Measurements from ENCODE around the gene ZNF654. TPM values are rescaled to one million over a fixed set of nuclear protein-coding genes. Genes with fewer than 3 reads are reported as not detected.
"Not testable (repeated sequence)": the region's sequence is repeated elsewhere in the genome, so short reads cannot be mapped to it uniquely, and the experiment has no call there.

Gene ZNF654
- total RNA-seq = 15.9 TPM
- long read RNA-seq, partial matches to known transcripts = 3 of 13 reads
- long read RNA-seq, other reads (novel, unspliced or antisense) = 9 of 13 reads

DNA sequence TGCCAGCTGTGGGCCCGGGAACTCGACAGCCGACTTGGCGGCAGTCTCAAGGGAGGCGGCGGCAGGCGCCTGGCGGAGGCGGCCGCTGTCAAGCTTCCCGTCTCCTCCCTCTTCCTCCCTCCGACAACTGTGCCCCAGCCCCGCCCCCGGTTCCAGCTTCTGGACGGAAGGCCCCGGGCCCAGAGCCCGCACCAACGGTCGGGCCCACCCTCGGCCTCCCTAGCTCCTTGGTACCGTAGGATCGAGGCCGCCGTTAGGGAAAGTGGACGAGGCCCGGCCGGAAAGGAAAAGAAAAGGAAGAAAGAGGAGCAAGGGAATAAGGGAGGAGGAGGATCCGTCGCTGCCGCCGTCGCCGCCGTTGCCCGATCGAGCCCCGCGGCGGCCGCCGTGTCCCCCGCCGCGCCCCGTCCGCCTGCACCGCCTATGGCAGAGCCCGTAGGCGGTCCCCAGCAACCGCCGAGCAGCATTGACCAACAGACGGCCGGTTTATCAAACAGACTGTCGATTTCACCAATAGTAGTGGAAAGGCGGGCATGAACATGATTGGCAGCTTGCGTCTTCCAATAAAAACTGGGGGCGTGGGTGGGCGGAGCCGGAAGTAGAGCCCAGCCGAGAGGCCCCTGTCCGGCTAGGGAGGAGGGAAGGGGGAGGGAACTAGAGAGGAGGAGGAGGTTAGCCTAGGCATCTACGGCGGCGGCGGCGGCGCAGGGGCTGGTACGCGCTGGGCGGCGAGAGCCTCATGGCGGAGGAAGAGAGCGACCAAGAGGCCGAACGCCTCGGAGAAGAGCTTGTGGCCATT lies at the start of gene ZNF654, which contains the start of gene CGGBP1:
Gene ZNF654 (plus strand): TSS at position 675 of the 799 bp plus-strand sequence. CDS start 65 bp downstream, at position 740.
Gene CGGBP1 (minus strand): TSS at position 425 of the 799 bp plus-strand sequence. CDS start 3,029 bp downstream, outside the sequence.
- DNase-seq (ENCODE audit: low spot score) = peak; percentile 98

DNA sequence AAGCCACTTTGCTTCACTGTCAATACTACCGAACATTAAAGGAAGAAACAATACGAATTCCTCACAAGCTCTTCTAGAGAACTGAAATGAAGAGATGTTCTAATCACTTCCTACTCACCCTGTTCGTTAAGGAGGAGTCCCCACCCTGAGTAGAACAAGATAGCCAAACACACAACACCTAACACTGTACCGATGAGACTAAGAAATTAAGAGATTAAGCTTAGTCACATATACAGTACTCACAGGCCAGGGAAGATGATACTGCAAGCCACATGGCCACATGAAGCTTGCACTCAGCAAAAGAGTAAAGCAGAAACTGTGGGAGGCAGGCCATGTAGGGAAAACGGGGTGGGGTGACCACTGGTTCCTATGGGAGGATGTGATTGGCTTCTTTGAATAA lies 48.2 kb upstream of the ZNF654 start:
- no peak for DNase-seq (ENCODE audit: low spot score)

DNA sequence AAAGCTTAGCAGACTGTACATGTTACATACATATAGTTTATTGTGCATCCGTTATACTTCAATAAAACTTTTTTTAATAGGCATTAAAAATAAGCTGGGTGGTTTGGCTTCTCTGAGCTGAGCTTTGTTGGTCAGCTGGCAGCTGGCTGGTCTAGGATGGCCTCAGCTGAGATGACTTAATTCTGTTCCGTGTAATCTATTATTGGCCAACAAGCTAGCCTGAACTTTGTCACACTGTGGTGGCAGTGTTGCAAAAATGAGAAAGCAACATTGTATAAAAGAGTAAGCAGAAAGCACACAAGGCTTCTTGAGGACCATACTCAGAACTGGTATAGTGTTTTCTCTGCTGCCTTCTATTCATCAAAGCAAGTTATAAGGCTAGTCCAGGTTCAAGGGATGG lies 45.5 kb upstream of the ZNF654 start:
- DNase-seq (ENCODE audit: low spot score) = no peak

DNA sequence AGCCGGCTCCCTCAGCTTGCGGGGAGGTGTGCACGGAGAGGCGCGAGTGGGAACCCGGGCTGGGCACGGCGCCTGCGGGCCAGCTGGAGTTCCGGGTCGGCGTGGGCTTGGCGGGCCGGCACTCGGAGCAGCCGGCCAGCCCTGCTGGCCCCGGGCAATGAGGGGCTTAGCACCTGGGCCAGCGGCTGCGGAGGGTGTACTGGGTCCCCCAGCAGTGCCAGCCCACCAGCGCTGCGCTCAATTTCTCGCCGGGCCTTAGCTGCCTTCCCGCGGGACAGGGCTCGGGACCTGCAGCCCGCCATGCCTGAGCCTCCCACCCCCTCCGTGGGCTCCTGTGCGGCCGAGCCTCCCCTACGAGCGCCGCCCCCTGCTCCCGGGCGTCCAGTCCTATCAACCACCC lies 43.4 kb upstream of the ZNF654 start:
- DNase-seq (ENCODE audit: low spot score) = not testable (repeated sequence)

DNA sequence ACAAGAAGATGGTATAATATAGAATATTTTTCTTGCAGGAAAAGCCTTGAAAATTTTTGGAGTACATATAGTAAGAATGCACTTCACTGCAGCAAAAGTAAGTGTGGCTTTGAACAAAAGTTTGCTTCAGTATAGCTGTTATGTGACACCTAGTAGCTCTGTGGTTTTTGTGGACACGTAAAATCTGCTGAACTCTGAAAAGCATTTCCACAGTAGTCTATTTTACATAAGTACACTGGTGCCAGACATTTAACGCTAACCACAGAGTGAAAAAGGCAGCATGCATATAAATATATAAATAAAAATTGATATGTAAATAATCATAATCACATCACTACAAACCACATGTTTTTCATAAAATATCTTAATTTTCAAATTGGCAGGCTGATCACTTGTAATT lies 40.0 kb upstream of the ZNF654 start:
- no peak for DNase-seq (ENCODE audit: low spot score)

DNA sequence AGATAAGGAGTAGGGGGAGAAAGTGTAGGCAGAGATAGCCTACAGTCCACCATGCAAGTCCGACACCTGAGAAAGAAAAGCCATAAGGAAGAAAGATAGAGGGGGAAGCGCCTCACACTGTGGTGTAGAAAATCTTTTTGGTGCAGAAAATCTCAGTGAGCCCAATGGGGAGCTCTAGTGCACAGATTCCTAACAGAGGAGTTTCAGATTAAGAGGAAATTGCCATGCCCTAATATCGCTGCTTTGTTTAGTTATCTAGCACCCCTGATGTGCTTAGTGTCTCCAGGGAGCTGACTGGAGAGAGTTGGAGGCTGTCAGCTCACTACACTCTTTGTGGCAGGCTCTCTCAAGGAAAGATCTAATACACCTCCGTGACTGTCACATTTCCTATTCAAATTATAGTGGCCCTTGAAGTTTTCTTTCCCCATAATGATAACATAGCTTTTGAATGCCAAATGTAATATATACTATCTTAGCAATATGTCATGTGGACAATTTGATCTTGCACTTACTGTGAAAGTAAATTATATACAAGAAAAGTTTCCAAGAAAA lies 34.0 kb upstream of the ZNF654 start:
- no peak for DNase-seq (ENCODE audit: low spot score)

DNA sequence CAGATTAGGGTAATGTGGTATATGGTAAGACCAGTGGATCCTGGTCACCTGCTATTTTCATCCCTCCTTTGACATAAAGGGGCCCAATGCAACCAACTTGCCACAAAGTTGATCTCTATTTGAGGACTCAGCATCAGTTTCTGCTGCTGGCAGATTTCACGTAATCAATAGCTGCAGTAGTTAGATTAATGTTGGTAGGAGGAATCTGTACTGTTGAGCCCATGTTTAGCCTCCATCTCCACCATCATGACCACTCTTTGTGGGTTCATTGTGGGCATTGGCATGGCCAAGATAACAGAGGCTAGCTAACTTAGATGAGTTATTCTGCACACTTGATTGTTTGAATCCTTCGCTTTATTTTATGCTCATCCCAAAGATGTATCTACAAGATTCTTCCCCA lies 30.2 kb upstream of the ZNF654 start:
- no peak for DNase-seq (ENCODE audit: low spot score)

DNA sequence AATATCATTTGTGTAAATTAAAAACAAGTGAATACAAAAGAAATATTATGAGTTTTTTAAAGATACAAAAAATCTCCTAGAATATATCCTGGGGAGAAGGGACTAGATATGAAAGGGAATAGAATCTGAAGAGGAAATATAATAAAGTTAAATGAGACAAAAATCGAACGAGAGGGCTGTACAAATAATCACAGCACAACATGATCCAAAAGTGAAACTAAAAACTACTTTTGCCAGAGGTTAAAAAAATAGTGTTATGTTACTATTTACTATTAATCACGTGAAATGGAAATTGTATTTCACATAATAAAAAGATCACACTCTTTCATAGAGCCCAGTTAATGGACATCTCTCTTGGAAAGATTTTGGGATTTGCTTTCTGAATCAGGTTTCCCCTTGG lies 28.8 kb upstream of the ZNF654 start:
- no peak for DNase-seq (ENCODE audit: low spot score)

DNA sequence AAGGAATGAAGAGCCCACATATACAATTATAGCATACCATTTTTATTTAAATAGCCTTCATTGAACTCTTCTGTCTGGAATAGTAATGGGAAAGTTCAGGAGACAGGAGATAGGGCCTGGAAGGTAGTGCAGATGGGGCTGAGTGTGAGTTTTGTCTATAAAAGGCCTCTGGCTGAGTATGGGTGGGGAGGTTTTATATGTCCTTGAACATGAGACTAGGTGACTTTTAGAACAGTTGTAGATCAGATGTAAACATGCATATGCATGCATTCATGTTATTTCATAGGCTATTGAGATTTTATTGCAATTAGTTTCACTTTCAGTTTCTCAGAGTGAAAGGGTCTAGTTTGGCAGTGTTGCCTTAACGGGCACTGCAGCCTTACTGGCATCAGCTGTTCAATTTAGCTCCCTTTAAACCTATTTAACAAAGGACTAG lies 27.4 kb upstream of the ZNF654 start:
- no peak for DNase-seq (ENCODE audit: low spot score)

DNA sequence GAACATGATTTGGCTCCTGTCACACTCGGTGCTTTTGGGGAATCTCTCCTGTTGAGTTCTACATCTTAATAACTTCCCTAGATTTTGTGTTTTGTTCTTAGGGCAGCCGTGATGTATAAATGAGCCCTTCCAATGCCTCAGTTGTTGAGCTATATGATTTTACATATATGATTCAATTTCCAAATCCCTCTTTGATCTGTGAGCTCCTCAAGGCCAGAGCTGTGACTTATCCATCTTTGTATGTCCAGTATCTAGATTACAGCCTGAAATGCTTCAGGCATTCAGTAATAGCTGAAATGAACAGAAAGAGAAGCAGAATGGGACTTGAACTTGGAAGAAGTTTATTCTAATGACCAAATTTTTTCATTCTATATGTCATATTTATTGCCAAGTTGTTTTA lies 26.8 kb upstream of the ZNF654 start:
- DNase-seq (ENCODE audit: low spot score) = no peak

DNA sequence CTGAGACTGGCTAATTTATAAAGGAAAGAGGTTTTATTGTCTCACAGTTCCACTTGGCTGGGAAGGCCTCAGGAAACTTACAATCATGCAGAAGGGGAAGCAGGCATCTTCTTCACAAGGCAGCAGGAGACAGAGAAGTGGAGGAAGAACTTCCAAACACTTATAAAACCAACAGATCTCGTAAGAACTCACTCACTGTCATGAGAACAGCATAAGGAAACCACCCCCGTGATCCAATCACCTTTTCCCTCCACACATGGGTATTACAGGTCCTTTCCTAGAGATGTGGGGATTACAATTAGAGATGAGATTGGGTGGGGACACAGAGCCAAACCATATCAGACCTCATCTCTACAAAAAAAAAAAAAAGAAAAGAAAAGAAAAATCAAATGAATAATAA lies 26.0 kb upstream of the ZNF654 start:
- no peak for DNase-seq (ENCODE audit: low spot score)

DNA sequence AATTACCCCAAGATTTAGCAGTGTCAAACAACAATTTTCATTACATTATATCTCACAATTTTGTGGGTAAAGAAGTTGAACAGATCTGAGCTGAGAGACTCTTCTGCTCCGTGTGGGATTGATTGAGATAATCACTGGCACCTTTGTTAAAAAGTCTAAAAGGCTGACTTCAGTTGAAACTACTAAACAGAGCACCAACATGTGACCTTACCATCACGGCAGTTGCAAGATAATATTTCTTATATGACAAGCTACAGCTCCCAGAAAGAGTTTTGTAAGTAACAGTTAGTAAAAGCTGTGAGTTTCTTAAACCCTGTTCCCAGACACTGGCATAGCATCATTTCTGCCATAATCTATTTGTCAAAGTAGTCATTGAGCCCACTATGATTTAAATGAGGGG lies 25.2 kb upstream of the ZNF654 start:
- no peak for DNase-seq (ENCODE audit: low spot score)

DNA sequence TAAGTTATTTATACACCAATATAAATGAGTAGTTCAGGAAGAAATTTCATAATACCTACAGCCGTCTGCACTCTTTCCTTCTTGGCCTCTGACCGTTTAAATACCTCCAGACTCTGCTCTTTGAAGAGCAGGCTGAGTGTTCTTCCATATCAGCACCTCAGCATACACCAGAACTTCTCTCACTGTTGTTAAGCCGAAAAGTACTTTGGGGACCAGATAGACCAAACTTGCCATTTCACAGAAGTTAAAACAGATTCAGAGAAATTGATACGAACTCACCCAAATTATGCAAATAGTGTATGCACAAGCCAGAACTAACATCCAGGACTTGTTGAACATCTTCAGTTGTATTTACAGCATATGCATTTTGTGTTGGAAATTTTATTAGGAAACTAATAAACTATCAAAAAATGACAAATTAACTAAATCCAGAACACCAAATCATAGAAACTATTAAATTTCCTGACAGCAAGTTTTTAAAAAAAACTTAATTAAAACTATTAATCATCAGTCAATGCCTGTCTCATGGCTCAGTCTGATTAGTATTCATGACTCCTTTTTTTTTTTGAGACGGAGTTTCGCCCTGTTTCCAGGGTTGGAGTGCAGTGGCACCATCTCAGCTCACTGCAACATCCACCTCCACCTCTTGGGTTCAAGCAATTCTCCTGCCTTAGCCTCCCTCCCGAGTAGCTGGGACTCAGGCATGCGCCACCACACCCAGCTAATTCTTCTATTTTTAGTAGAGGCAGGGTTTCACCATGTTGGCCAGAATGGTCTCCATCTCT lies 24.4 kb upstream of the ZNF654 start:
- no peak for DNase-seq (ENCODE audit: low spot score)

DNA sequence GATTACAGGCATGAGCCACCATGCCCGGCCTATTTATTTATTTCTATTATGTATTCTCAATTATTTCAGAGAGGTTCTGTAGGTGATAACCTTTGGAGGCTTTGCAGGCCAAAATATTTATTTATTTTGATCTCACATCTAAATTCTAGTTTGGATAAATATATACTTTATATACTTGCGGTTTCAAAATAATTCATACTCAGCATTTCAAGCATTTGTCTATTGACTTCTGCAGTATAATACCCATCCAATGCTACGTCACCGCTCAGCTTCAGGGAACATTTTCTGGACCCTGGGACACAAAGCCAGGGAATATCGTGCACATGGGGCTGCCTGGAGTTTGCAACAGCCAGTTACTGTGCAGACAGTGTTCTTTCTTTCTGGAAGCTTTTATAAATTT lies 22.8 kb upstream of the ZNF654 start:
- DNase-seq (ENCODE audit: low spot score) = no peak

DNA sequence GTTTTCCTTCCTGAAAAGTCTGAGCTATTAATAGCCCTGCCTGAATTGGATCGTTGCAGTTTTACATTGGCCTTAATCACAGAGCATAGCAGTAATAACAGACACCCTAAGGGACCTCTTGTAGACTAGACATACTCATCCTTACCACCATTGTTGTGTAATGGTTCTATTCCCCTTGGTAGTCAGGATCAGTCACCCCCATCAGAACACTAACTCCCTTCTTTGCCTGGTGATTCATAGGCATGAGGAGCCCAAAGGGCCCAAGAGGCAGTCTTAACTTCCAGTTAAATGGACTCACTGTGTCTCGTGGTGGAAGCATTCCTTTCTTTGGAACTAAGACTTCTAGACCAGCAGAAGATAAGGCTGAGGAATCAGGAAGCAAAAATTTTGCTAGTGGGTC lies 20.5 kb upstream of the ZNF654 start:
- no peak for DNase-seq (ENCODE audit: low spot score)

DNA sequence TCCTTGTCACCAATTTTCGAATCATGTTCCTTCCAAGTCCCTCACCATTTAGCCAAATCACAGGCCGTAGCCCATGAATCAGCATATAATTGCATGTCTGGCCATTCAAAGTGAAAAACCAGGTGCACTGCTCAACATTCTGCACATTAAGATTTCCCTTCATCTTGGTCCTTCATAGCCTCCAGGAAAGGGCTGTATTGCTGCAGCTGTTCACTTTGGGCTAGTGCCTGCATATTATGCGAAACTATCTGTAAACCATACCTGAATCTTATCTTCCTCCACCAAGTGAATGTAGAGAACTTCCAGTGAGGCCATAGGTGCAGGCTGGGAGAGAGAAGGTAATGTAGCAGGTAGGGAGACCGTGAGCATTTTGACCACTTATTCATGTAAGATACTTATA lies 18.5 kb upstream of the ZNF654 start:
- no peak for DNase-seq (ENCODE audit: low spot score)

DNA sequence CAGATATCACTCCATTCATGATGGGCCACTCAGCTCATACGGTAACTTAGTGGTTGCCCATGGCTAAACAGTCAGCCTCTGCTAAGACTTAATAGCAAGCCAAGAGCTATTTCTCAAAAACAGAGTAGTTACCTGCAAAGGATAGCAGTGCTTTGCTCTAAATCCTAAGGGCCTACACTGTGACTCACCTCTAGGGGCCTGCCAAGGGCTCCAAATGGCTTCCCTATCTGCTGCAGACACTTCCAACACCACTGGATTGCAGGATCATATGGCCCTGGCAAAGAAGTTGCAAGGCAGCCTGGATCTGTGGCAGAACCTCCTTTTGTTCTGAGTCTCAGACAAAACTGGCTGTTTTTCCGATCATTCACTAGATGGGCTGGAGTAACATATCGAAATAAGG lies 18.1 kb upstream of the ZNF654 start:
- DNase-seq (ENCODE audit: low spot score) = no peak

DNA sequence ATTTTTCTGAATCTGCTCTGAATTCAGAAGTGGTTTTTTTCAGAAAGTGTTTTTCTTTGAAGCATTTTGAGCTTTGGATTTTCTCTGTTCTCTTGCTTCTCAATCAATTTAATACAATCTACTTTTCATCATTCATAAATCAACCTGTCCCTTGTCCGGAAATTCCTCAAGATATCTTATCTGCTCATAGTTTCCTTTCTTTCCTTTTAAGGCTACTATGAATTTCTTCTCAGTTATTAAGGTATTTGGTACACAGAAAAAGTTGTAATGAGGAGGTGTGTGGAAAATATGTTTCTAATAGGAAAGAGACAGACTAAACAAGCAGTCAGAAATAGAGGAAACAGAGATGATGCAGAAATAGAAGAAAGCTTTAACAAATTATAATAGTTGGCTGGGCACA lies 14.6 kb upstream of the ZNF654 start:
- no peak for DNase-seq (ENCODE audit: low spot score)

DNA sequence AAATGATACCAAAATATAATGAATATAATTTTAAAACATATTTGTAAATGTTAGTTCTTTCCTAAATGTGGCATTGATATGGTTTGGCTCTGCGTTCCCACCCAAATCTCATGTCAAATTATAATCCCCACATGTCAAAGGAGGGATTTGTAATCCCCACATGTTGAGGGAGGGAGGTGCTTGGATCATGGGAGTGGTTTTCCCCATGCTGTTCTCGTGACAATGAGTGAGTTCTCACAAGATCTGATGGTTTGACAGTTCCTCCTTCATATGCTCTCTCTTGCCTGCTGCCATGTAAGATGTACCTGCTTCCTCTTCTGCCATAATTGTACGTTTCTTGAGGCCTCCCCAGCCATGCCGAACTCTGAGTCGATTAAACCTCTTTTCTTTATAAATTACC lies 12.3 kb upstream of the ZNF654 start:
- DNase-seq (ENCODE audit: low spot score) = no peak

DNA sequence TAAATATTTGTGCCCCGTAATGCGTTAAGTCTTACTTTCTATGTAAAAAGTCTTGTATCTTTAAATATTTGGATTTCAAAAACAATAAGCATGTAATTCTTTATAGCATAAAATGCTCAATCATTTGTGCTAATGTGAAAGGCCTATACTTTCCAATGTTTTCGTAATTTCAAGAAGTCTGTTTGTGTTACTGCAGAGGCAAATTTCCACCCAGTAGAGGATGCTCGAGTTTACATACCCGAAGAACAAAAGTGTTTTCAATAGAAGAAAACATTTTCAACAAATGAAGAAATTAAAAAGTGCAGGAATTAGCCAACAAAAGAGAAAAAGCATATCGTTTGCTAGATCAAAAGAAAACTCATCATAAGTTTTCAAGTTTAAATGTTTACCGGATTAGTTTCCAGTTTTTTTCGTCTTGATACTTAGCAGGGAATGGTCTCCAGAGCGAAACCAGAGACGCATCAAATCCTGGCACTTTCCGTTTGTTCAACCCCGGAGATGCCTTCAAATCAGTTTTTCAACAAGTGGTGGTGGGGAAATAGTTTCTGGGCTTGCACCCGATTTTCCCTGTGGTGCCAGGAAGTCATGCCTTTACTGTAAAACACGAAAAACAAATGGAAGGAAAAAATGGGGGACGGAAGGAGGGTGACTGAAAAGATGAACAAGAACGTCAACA lies 1.3 kb upstream of the ZNF654 start:
- no peak for DNase-seq (ENCODE audit: low spot score)

DNA sequence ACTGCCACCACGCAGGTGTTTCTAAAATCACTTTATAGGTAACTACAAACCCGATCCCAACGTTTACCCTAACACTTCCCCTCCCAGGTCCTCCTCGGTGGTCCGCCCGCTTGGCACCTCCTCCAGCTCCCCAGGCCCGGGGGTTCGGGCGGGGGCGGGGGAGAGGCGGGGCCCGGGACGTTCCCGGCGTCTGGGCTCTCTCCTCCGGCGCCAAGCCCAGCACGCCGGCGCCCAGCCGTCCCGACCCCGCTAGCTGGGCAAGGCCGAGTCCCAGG lies 812 bp upstream of the ZNF654 start:
- no peak for DNase-seq (ENCODE audit: low spot score)

Data from mesenteric fat pad (tissue), 1 donor.